Renal cortical epithelial cell (primary cell): ENCODE data around the gene URGCP. TPM values are rescaled to one million over a fixed set of nuclear protein-coding genes. Genes with fewer than 3 reads are reported as not detected.
A peak's percentile ranks its signal among the peaks of the same experiment; 100 is the strongest.

Experiments
- DNase-seq: peaks from one replicate; pipeline ENCODE4 v3.0.0-alpha.2; 2011; ENCODE audit warnings: low read depth
- total RNA-seq: library from RNA; depleted of rRNA; stranded (reverse); fragments of >200 nt; gene quantifications from 2 replicates; pipeline ENCODE4 v1.2.3, GENCODE V29; 2014

Gene URGCP, protein sequence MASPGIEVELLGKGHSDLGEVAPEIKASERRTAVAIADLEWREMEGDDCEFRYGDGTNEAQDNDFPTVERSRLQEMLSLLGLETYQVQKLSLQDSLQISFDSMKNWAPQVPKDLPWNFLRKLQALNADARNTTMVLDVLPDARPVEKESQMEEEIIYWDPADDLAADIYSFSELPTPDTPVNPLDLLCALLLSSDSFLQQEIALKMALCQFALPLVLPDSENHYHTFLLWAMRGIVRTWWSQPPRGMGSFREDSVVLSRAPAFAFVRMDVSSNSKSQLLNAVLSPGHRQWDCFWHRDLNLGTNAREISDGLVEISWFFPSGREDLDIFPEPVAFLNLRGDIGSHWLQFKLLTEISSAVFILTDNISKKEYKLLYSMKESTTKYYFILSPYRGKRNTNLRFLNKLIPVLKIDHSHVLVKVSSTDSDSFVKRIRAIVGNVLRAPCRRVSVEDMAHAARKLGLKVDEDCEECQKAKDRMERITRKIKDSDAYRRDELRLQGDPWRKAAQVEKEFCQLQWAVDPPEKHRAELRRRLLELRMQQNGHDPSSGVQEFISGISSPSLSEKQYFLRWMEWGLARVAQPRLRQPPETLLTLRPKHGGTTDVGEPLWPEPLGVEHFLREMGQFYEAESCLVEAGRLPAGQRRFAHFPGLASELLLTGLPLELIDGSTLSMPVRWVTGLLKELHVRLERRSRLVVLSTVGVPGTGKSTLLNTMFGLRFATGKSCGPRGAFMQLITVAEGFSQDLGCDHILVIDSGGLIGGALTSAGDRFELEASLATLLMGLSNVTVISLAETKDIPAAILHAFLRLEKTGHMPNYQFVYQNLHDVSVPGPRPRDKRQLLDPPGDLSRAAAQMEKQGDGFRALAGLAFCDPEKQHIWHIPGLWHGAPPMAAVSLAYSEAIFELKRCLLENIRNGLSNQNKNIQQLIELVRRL
- total RNA-seq: 37.0 and 40.6 TPM in 2 replicates

DNA sequence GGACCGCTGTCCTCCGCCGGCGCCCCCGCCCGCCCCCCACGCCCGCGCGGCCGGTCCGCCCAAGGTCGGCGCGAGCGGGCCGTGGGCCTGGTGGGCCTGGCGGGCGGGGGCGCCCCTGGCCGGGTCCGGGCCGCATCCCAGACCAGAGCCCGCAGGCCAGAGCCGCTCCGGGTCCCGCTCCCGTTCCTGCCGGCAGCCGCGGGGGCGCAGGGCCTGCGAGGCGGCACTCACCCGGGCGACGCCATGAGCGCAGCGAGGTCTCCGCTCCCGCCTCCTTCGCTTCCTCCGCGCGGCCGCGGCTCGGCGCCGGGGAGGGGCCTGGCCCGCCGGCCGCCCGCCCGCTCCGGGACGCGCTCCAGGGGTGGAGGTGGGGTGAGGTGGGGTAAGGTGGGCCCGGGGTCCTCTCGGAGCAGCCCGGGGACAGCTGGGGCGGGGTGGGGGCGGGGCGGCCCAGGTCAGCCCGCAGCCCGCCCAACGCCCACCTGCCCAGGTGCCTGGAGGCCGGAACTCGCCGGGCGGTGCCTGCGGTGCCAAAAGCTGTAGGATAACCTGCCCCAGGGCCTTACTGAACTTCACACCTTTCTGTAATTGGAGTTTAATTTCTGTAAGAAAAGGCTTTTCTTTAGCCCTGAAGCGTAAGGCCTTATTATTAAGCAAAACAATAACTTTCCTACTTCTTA lies at the start of gene URGCP:
Gene URGCP (minus strand): TSS at position 266 of the 680 bp plus-strand sequence. CDS start 21 bp downstream, at position 245.
- DNase-seq: no peak

DNA sequence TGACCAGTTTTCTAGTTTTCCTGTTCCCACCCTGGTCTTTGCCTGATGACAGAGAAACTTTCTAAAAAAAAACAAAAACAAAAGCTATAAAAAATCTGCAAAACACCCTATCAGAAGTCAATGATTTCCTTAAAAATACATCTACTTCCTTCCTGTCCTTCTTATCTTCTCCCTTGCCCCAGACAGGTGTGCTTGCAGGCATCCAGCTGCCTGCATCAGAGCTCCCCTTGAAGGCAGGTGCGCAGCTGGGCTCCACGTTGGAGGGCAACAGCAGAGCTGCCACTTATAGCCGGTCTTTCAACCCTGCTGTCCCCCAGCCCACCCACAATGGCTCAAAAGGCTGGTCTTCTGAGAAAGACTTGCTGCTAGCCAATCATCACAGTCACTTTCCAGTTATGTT lies 49.6 kb upstream of the URGCP start:
- DNase-seq: no peak

DNA sequence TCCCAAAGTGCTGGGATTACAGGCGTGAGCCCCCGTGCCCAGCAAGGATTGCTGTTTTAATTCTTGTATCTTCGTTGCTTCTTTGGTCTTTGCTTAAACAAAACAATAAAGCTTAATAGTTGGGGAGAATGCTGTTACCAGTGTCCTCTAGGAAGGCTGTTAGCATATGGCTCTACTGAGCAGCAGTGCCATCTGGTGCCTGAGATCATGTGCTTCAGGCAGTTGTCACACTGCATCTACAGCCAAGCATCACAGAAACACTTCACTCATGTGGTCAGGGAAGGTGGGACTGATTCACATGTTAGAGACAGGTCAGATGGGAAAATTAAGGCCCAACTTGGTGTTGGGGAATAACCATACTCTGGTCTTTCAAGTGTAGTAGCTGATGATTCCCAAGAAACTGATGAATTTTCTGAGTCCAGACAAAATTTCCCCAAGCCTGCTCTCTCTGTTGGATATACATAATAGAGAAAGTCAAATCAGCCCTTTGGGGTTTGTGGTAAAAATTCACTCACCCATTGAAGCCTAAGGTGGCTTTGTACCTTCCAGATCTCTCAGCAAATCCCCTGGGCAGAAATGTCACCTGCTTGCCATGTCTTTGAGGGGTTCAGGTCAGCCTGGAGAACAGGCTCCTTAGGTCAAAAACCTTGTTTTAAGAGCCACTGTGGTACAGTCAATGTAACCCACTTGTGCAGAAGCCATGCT lies 48.3 kb upstream of the URGCP start:
- DNase-seq: peak; percentile 62

DNA sequence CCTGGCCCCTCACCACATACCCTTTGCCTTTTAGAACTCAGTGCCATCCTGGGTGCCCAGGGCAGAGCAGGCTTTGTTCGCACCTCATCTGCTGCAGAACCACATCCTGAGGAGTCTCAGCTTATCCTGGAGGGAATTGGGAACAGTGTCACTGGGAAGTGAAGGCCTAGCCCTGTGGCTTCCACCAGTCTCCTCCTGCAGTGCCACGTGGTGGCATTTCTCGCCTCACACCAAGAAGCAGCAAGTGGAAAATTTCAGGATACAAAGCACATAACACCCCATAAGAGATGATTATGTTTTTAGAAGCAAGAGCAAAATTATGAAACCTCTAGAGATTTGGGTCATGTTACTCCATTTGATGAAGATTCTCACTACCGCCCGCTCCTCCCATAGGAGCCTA lies 46.7 kb upstream of the URGCP start:
- DNase-seq: no peak

DNA sequence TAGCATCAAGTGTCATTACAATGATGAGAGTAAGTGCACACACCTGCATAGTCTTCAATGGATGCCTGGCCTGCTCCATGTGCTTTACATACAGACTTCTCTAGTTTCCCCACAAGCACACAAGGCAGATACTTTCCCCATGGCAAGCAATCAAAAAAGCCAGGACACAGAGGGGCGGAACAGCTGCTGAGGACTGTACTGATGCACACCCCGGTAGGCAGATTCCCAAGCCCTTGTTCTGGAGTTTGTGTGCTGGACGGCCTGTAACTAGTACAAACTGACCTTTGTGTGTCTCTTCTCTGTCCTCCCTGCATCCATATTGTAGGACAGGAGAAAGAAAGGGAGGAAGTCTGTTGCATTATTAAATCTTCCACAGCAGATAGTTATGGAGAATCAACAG lies 45.6 kb upstream of the URGCP start:
- DNase-seq: no peak

DNA sequence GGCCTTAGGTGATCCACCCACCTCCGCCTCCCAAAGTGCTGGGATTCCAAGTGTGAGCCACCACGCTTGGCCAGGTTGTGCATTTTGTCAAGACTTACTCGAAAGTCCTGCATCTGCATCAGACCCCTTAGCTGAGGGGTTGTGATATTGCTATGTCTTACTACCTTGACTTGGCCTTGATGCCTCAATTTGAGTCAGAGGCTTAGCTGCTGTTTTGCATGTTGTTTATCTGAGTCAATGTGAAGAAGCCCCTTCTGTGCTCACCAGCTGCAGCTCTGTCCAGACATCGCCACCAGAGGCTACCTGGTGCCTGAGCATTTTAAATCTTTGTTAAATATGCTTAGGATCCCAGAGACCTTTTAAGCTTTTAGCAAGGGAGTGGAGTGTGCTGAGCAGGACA lies 37.9 kb upstream of the URGCP start:
- no peak for DNase-seq

DNA sequence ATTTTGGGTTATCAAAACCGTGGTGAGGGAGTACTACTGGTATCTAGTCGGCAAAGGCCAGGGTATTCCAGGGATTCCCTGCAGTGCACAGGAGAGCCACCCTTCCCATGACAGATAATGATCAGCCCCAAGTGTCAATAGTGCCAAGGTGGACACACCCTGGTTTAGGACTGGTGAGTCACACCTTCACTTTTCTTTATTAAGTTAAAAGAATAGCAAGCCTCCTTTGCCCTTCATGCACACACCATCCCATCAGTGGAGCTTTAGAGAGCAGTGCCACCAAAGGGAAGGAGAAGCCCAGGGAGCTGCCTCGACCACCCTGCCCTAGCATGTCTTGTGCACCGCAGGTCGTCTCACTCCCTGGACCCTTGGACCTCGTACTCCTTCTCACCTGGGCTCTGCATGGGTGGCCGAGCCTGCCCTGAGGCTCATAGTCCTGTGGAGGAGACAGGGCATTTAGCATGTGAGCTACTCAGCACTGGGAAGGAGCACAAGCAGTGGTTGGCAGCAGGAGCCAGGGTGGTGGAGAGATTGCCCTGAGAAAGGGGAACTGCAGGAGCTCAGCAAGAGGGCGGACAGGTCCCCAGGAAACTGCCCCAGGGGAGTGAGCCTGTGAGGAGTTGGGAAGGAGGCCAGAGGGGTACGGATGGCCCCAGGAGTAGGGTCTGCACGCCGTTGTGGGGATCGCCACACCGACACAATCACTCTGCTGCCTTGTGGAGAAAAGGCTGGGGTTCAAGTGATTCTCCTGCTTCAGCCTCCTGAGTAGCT lies 37.2 kb upstream of the URGCP start:
- DNase-seq: no peak

DNA sequence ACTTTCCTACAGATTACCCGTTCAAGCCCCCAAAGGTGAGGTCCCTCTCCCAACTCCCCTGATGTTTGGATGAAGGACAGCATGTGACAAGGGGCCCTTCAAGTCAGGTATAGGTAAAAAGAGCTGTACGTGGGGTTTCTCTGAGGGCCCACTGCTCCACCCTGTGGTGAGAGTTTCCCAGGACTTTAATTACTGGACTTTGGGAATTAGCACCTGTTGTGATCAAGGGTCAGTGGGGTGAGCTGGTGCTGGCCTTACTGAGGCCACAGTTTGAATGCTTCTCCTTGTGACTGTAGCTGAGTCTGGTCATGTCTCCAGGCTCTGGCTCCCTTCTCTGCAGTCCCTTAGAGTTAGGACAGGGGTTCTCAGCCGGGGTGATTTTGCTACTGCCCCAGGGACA lies 36.6 kb upstream of the URGCP start:
- no peak for DNase-seq

DNA sequence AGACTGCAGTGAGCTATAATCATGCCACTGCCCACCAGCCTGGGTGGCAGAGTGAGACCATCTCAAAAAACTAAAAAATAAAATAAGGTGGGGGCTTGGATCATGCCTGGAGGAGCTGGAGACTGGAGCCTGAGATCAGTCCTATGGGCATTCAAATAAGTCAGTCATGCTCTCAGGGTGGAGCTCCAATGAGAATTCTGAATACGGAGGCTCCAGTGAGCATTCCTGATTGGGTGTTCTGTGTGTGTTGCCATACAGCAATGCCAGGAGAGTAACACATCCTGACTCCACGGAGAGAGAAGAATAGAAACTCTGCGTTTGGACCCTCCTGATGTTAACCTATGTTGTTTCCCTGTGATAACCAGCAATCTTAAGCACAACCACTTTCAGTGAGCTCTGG lies 35.9 kb upstream of the URGCP start:
- no peak for DNase-seq

DNA sequence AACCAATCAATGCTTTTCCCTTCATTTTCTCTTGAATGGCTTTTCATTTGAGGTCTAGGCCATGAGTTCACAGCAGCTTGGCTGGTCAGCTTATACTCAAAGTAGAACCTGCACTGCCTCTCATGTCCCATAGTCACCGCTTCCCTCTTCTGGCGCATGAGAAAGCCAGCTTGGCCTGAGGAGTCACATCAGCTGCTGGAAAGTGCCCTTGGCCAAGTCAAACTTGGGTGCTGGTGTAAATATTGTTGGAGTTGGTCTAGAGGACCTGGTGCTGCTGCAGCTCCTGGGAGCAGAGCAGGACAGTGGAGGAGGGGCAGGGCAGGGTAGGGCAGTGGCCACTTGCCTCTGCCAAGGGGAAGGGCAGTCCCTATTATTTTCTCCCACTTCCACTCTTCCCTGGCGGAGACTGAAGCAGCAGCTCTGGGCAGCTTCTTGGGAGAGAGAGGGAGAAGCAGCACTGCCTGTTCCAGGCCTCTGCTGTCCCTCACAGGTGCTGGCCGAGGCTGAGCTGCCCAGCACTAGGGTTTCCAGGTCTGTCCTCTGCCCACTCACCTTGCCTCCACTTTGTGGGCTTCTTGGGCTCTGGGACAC lies 32.6 kb upstream of the URGCP start:
- DNase-seq: no peak

DNA sequence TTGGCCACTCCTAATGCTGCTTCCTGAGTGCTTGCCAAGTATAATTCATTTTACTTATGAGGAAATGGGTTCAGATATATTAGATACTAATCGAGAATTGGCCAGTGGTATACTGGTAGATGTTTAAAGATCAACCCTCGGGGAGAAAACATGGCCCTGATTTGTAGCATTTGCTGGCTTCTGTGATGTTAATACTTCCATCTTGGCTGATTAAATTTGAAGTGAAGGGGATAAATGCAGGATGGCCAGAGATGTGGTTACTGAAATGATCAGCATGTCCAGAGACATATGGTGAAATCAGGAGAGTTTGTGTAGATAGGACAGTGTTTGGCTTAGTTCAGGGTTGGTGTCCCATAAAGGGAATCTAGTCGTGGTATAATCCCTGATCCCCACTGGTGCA lies 31.0 kb upstream of the URGCP start:
- no peak for DNase-seq

DNA sequence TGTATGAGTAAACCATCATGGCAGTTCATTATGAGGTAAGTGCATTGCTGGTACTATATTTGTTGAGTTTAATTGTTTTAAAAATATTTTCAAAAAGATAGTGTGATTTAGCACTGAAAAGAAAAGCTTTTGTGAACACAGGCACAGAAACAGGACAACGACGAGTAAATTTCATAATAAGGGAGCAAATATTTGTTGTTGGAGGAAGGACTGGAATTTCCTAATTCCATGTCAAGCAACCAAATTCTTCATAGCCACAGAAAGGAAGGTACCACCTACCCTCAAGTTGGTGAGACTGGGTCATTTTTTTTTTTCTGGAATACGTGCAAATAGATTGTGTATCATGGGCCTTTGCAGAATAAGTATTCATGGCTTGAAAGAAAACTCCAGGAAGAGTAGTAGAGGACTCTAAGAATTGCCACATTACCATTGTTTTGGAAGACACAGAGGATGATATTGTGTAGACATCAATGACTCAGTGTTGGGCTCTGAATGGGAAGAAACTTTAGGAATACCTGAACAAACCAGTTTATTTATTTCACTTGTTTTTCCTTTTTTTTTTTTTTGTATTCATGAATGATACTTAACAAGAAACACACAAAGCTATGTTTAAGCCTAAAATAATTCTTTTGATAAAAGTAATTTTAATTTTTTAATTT lies 27.6 kb upstream of the URGCP start:
- no peak for DNase-seq

DNA sequence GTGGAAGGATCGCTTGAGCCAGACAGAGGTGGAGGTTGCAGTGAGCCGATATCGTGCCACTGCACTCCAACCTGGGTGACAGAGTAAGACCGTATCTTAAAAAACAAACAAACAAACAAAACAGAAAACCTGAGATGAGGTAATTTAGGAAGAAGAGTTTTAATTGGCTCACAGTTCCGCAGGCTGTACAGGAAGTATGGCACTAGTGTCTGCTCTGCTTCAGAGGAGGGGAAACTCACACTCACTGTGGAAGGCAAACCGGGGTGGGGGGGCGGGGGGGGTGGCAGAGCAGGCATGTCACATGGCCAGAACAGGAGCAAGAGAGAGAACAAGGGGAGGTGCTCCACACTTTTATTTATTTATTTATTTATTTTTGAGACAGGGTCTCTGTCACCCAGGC lies 24.9 kb upstream of the URGCP start:
- no peak for DNase-seq

DNA sequence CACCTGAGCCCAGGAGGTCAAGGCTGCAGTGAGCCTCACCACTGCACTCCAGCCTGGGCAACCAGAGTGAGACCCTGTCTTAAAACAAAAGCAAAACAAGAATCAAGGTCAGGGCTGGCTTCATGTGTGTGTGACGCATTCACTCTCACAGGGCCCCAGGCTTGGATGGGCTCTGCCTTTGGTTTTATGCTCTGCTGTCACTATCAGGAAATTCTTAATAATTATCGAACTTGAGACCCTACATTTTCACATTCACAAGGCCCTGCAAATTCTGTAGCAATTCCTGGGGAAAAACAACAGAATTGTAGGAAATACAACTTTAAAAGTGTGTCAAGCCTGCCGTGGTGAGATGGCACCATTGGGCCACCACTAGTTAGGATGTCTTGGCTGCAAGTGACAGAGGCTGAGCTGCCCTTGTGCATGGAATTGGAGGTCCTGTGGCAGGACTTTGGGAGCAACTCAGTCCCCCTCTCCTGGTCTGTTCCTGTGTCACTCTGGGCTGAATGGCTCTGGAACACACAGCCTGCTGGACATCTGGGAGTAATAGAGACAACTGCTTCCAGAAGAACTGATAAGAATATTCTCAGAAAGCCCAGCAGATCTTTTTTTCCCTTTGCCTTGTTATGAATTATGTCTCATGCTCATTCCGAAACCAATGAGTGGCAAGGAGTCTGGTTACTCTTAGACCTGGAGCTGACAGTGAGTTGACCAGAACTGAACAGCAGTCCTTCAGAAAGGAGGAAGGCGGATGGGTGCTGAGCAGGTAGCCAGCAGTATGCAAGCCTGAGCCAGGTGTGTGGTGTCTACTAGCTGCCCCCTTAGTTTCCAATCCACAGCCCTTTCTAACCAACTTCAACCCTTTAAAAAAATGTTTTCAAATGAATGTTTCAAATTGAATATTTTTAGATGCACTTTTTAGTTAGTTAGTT lies 23.4 kb upstream of the URGCP start:
- no peak for DNase-seq

DNA sequence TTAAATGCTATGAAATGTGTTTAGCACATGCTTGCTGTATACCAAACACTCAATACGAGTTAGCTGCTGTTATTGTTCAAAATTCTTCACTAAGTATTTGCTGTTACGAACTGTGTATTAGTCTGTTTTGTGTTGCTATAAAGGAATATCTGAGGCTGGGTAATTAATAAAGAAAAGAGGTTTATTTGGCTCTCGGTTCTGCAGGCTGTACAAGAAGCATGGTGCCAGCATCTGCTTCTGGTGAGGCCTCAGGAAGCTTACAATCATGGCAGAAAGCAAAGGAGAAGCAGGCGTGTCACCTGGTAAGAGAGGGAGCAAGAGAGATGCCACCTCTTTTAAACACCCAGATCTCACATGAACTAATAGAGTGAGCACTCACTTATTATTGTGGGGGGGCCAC lies 21.4 kb upstream of the URGCP start:
- no peak for DNase-seq

DNA sequence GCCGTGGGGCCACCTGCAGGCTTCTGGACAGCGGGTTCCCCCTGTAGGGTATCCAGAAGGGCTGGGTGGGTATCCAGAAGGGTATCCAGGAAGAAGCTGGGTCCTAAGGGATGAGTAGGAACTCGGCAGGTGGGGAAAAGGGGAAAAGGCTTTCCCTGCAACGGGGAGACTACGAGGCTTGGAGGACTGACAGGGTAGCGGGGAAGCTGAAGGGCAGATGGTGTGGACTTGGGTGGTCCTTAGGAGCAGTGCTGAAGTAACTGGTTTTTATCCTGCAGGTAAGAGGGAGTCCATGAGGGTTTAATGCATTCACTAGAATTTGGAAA lies 20.4 kb upstream of the URGCP start:
- DNase-seq: no peak

DNA sequence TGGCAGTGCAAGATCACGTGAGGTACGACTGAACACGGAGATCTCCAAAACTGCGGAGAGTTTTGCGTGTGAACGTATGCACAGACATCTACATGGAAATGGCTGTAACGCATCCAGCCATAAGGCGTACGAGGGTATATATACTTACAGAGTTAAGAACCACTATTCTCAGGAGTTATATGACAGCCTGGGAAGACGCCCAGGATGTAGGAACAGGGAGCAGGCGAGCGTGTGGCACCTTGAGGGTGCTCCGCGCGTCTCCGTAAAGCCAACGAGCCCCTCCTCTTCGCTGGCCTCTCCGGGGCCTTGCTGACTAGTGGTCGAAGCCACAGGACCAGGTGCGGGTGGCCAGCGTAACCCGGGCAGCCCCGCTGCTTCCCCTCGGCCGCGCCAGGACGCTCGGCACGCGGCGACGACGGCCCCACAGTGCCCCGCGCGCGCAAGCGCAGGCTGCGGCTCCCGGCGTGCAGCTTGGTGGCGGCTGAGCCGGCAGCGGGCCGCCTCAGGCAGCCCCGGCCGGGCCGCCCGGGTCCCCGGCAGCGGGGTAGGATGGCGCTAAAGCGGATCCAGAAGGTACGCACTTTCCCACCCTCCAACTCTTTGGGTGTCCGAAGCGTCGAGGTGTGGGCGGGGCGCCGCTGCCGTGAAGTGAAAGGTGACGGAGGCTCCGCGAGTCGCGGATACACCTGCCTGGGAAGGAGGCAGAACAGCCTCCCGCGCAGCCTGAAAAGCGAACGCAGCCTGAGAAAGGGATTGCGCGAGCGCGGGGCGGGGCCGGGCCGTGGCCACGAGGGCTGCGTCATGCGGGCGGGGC lies 19.8 kb upstream of the URGCP start, which contains the start of gene UBE2D4:
Gene UBE2D4 (plus strand): TSS at position 453 of the 814 bp plus-strand sequence. CDS start 97 bp downstream, at position 550.
- peak; percentile 52 for DNase-seq

DNA sequence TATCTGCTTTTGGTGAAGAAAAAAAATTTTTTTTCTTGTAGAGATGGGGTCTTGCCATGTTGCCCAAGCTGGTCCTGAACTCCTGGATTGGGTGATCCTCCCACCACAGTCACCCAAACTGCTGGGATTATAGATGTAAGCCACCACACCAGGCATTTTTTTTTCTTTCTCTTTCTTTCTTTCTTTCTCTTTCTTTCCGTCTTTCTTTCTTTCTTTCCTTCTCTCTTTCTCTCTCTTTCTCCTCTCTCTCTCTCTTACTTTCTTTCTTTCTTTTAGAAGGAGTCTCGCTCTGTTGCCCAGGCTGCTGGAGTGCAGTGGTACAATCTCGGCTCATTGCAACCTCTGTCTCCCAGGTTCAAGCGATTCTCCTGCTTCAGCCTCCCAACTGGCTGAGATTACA lies 16.3 kb upstream of the URGCP start:
- DNase-seq: no peak
